AG04450 (cell line): ENCODE data around the gene SLC37A1. TPM values are rescaled to one million over a fixed set of nuclear protein-coding genes. Genes with fewer than 3 reads are reported as not detected.

Experiments used
- CTCF ChIA-PET: fragments of 300-600, 350-600 bp; formaldehyde crosslinking; extraction: SDS; loops from one replicate; lab custom pipeline; 2022; ENCODE audit warnings: antibody characterized with exemption, inconsistent platforms; lab: Charles Lee
- POLR2A ChIA-PET: fragments of 350-600 bp; formaldehyde crosslinking; extraction: SDS; loops from one replicate; lab custom pipeline; 2021; ENCODE audit warnings: antibody characterized with exemption, inconsistent platforms; lab: Yijun Ruan, JAX
- DNase-seq: peaks from one replicate; pipeline ENCODE4 v3.0.0-alpha.2; 2011; ENCODE audit warnings: low read depth, low spot score
- H3K27ac ChIP-seq: one replicate; pipeline ENCODE4 v1.5.1; 2012; ENCODE audit warnings: low read depth, low read length, control low read depth
- H3K27me3 ChIP-seq: one replicate; pipeline ENCODE4 v1.6.0; 2012; ENCODE audit warnings: low read length; ENCODE audit not compliant: control insufficient read depth, insufficient read depth
- H3K4me3 ChIP-seq: 2 replicates; pipeline ENCODE4 v1.5.1; 2011; ENCODE audit warnings: mild to moderate bottlenecking, low read depth, low read length, control low read depth
- H3K9me3 ChIP-seq: 2 replicates; pipeline ENCODE4 v1.5.1; 2012; ENCODE audit warnings: low read length; ENCODE audit not compliant: control insufficient read depth, insufficient read depth
- CTCF ChIP-seq: IDR thresholded peaks from 2 replicates; pipeline ENCODE4 v1.5.1; 2011; ENCODE audit warnings: low read depth, low read length, control low read depth, inconsistent platforms
- polyA plus RNA-seq: library from polyadenylated mRNA; depleted of rRNA; stranded (reverse); fragments of >200 nt; gene quantifications from 2 replicates; pipeline ENCODE4 v1.2.3, GENCODE V29; 2011

Gene SLC37A1
- polyA plus RNA-seq, 1 experiment, result 0.05 TPM

DNA sequence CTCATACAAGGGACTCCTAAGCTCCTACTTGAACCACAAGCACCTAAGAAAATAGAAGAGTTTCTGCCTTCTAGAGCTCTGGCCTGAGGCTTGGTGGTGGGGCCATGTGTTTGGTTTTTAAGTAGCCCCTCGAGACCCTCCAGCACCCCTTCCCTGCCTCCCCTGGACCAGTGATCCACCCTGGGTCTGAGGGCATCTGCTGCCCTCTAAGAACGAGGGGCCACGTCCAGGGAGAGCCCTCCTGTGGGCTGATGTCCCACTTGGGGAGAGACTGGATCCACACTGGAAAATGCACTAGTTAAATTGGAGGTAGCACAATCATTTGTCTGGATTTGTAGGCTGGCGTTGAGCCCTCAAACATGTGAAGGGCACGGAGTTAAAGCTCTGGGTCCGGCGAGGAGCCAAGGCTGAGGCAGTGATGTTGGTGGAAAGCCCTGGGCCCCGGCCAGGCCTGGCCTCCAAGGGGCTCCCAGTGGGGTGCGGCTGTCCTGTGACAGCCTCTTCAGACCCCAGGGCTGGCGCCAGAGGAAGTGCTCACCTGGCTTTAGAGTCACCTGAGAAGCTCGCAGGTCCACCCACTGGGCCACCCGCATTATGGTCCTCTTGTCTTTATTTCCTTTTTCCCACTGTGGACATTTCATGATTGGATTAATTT, 65.2 kb downstream of the SLC37A1 start:
- Histone ChIP-seq H3K4me3 (no peak overlapping the region), H3K27me3 (no peaks in the 10 kb centered on the region), H3K9me3 (peaks cover 3% of the 10 kb centered on the region; the same call in 1 of the 2 replicates), H3K27ac (no peak overlapping the region)
- POLR2A ChIA-PET, result no interaction called here
- TF ChIP-seq CTCF, result no peak
- no peak for DNase-seq
- CTCF ChIA-PET, result interaction anchor here (1.2 kb wide), 1 partner anchor 14 kb away, joined by 3 read pairs; no protein-coding TSS in a partner anchor

DNA sequence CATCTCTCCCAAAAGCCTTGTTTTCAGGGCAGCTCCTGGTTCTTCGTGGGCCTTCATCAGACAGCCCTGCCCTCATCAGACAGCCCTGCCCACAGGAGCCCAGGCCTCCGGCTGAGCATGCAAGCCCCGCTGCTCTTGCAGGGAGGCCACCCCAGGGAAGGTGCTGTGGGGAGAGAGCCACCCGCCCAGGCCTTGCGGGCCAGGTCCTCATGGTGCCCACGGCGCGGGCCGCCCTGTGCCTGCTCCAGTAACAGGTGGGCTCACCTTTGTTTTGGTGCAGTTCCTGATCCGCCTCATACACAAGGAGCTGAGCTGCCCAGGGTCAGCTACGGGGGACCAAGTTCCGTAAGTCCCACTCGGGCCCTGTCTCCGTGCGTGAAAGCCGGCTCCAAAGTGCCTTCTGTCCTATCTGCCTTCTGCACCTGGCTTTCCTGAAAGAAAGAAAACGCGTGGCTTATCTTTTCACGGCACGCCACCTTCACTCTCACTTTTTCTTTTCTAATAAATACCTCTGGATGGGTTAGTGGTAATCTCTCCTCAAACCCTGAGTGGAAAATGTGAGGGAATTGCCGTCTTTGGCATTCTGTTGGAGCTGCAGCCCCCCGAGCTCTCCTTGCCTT, 65.9 kb downstream of the SLC37A1 start:
- peaks cover 3% of the 10 kb centered on the region; the same call in 1 of the 2 replicates for H3K9me3 ChIP-seq
- H3K27ac ChIP-seq, result no peak overlapping the region
- no peak for DNase-seq
- CTCF ChIA-PET, result interaction anchor here (1.2 kb wide), 1 partner anchor 13 kb away, joined by 3 read pairs; no protein-coding TSS in a partner anchor
- POLR2A ChIA-PET, result no interaction called here
- no peaks in the 10 kb centered on the region for H3K27me3 ChIP-seq
- TF ChIP-seq CTCF, result no peak
- no peak overlapping the region for H3K4me3 ChIP-seq

DNA sequence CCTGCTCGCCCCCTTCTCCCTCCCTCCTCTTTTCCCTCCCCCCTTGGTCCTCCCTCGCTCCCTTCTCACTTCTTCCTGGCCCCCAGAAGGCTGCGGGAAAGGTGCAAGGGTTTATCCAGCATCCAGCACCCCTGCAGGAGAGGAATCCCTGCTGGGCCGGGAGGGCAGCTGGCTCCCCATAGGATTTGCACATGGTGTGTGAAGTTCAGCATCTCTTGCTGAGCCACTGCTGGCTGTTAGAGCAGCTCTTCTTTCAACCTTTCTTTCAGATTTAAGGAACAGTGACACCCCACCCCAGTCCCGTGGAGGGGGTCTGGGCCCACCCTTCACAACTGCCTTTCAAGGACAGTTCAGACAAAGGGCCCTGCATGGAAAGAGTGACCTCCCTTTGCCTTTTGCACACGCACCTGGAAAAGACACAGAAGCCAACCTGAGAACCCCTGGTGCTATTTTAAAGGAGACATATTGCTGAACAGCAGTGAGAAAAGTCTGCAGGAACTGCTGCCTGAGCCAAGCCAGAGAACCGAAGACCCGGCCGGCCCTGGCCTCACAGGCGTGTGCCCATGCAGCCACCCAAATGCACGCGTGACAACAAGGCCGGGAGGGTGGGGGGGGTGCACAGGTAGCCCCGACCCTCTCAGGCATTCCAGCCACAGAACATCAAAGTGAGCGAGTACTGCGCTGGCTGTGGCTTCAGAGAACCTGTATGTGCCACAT, 66.6 kb downstream of the SLC37A1 start:
- ChIA-PET CTCF (no interaction called here), POLR2A (no interaction called here)
- Histone ChIP-seq H3K4me3 (no peak overlapping the region), H3K27ac (no peak overlapping the region), H3K27me3 (no peaks in the 10 kb centered on the region), H3K9me3 (peaks cover 3% of the 10 kb centered on the region; the same call in 1 of the 2 replicates)
- DNase-seq, result no peak
- TF ChIP-seq CTCF, result no peak

- H3K27ac ChIP-seq, result no peak overlapping the region
- DNase-seq, result no peak
- CTCF ChIA-PET, result no interaction called here
- POLR2A ChIA-PET, result no interaction called here
- no peak for TF ChIP-seq CTCF
- no peaks in the 10 kb centered on the region for H3K27me3 ChIP-seq
- peaks cover 3% of the 10 kb centered on the region; the same call in 1 of the 2 replicates for H3K9me3 ChIP-seq
- H3K4me3 ChIP-seq, result no peak overlapping the region
Observed at GRCh38 chr21:42580793-42581321, 67.2 kb downstream of the SLC37A1 start.
